HL-60 (cell line): ENCODE results near the gene PHRF1.
A peak's percentile ranks its signal among the peaks of the same experiment; 100 is the strongest.

ENCODE experiments used
- DNase-seq, 2 experiments: peaks; one replicate each; pipeline ENCODE4 v3.0.0-alpha.2; 2010 to 2020; ENCODE audit warnings: low read depth in 1 of 2, low spot score in 1 of 2
- H3K27ac ChIP-seq: fragments of 250-450 bp; sonication (Bioruptor Pico); replicated peaks from 2 replicates; pipeline ENCODE4 v1.5.1; 2020; ENCODE audit warnings: mild to moderate bottlenecking, moderate library complexity
- H3K27me3 ChIP-seq: fragments of 250-450 bp; sonication (Bioruptor Pico); 2 replicates; pipeline ENCODE4 v1.5.1; 2021; ENCODE audit warnings: mild to moderate bottlenecking, moderate library complexity; ENCODE audit not compliant: insufficient read depth, poor library complexity, severe bottlenecking
- H3K4me3 ChIP-seq: replicated peaks from 2 replicates; pipeline ENCODE4 v1.5.1; 2011; ENCODE audit warnings: mild to moderate bottlenecking, control low read depth, low read length; ENCODE audit not compliant: insufficient read depth
- GABPA ChIP-seq: IDR thresholded peaks from 2 replicates; pipeline ENCODE4 v1.6.1; 2012; ENCODE audit warnings: low read depth
- POLR2AphosphoS5 ChIP-seq: IDR thresholded peaks from 2 replicates; pipeline ENCODE4 v1.6.1; 2012; ENCODE audit warnings: low read depth
- SPI1 ChIP-seq: IDR thresholded peaks from 2 replicates; pipeline ENCODE4 v1.6.1; 2012; ENCODE audit warnings: low read depth, mild to moderate bottlenecking, borderline replicate concordance
- TF ChIP-seq, protein P1 (sequence below): IDR thresholded peaks from one replicate; pipeline ENCODE4 v1.5.1; 2011; ENCODE audit warnings: low read length, control low read depth, inconsistent platforms; ENCODE audit not compliant: insufficient read depth
- TF ChIP-seq, protein P2 (sequence below): IDR thresholded peaks from 2 replicates; pipeline ENCODE4 v1.6.1; 2012; ENCODE audit warnings: low read depth; ENCODE audit not compliant: insufficient replicate concordance

Gene PHRF1

DNA sequence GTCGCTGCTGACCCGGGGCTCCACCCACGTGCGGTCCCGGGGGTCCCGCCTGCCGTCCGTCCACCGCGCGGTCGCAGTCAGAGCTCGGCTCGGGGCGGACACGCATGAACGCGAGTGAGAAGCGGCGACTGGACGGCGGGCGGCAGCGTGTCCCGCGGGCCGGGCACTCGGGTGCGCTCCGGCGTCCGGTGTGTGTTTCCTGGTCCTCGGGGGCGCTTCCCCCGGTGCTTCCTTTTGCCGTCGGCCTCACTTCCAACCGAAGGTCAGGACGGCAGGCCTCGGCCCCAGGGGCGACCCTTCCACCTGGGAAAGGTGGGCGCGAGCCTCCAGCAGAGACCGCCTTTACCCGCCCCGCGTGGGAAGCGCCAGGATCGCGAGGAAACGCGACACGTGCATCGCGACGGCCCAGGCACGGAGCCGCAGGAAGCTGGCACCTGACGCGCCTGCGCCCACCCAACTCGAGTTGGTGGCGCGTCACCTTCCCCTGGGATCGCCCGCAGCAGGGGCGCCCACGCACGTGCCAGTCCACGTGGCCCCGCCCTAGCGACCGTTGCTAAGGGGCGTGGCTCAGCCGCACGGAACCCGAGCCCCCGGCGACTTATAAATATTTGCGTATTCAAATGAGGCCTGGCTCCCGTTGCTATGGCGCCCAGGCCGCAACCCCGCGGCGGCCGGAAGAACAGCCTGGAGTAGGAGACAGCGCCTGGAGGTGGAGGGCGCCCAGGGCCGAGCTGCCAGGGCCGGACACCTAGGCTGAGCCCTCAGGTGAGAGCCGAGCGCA, 39.2 kb upstream of the PHRF1 start, which contains the start of gene LRRC56:
TSS of gene LRRC56 (plus strand) at position 687 of the 781 bp plus-strand sequence. CDS start 3,158 bp downstream, outside the sequence.
- Histone ChIP-seq H3K4me3 (peak within 1 kb of the TSS; percentile 12; the same call in 1 of the 2 replicates), H3K27me3 (no peaks in the 10 kb centered on the region), H3K27ac (peak within 1 kb of the TSS; percentile 57)
- peak; percentile 80 to 82 for DNase-seq
- TF ChIP-seq POLR2AphosphoS5 (no peak), SPI1 (no peak), GABPA (no peak)
- TF ChIP-seq, protein P1, sequence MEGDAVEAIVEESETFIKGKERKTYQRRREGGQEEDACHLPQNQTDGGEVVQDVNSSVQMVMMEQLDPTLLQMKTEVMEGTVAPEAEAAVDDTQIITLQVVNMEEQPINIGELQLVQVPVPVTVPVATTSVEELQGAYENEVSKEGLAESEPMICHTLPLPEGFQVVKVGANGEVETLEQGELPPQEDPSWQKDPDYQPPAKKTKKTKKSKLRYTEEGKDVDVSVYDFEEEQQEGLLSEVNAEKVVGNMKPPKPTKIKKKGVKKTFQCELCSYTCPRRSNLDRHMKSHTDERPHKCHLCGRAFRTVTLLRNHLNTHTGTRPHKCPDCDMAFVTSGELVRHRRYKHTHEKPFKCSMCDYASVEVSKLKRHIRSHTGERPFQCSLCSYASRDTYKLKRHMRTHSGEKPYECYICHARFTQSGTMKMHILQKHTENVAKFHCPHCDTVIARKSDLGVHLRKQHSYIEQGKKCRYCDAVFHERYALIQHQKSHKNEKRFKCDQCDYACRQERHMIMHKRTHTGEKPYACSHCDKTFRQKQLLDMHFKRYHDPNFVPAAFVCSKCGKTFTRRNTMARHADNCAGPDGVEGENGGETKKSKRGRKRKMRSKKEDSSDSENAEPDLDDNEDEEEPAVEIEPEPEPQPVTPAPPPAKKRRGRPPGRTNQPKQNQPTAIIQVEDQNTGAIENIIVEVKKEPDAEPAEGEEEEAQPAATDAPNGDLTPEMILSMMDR, result no peak
- TF ChIP-seq, protein P2, sequence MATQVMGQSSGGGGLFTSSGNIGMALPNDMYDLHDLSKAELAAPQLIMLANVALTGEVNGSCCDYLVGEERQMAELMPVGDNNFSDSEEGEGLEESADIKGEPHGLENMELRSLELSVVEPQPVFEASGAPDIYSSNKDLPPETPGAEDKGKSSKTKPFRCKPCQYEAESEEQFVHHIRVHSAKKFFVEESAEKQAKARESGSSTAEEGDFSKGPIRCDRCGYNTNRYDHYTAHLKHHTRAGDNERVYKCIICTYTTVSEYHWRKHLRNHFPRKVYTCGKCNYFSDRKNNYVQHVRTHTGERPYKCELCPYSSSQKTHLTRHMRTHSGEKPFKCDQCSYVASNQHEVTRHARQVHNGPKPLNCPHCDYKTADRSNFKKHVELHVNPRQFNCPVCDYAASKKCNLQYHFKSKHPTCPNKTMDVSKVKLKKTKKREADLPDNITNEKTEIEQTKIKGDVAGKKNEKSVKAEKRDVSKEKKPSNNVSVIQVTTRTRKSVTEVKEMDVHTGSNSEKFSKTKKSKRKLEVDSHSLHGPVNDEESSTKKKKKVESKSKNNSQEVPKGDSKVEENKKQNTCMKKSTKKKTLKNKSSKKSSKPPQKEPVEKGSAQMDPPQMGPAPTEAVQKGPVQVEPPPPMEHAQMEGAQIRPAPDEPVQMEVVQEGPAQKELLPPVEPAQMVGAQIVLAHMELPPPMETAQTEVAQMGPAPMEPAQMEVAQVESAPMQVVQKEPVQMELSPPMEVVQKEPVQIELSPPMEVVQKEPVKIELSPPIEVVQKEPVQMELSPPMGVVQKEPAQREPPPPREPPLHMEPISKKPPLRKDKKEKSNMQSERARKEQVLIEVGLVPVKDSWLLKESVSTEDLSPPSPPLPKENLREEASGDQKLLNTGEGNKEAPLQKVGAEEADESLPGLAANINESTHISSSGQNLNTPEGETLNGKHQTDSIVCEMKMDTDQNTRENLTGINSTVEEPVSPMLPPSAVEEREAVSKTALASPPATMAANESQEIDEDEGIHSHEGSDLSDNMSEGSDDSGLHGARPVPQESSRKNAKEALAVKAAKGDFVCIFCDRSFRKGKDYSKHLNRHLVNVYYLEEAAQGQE, result no peak

DNA sequence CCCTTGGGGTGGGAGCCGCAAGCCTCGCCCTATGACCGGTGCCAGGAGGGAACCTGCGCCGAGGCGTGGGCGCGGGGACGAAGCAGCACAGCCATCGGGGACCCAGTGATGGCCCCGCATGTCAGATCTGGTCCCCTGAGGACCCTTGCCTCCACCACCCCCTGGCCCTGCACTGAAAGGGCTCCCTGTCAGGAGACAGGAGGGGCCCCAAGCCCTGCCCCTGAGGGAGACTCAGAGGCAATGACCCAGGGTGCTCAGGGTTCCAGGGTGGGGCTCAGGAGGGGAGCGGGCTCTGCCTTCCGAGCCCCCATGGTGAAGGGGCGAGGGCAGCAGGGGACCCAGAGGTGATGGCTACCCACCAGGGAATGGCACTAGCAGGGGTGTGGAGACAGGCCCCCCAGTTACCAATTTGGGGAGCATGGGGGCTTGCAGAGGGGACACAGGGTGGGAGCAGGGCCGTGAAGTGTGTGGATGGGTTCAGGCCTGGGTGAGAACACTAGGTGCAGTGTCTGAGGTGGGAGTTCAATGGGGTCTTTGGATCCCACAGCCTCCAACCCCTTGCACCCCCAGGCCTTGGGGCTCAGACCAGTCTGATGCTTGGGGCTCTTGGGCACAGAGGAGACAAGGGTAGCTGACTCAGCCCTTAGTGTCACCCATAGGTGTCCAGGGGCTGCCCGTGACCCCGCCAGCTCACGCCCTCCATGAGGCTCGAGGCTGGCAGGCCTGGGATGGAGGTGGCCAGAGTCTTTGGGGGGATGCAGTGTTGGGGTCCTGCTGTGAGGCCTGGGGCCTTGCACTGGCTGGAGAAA, 38.4 kb upstream of the PHRF1 start:
- peak overlapping the region; percentile 33 for H3K27ac ChIP-seq
- TF ChIP-seq, protein P1, result no peak
- TF ChIP-seq, protein P2, result no peak
- TF ChIP-seq GABPA (no peak), SPI1 (no peak), POLR2AphosphoS5 (no peak)
- H3K27me3 ChIP-seq, result no peaks in the 10 kb centered on the region
- 0 out of 2 replicates have a peak overlapping the region, but pooled peaks have one; percentile 12 for H3K4me3 ChIP-seq
- no peak for DNase-seq

DNA sequence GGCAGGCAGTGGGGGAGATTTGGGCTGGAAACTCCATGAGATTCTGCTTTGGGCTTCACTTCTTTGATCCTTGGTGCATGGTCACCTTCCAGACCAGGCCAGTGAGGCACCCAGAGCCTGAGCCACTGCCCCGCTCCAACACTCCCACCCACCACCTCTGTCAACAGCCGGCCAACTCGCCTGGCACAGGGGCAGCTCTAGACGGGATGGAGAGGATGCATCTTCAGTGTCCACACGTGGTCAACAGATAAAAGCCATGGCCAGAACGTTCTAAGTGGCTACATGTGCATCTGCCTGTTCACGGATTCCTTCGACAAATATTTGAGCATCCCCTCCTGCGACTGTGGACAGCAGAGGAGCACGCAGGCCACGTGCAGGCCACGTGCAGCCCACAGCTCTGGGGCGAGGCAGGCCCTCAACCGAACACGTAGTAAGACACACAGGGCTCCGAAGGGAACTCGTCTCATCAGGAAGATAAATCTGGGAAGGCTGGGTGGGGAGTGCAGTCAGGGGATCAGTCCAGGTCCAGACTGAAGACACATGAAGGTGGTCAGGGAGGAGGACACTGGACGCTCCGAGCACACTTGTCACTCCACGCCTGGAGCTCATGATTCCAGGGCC, 37.7 kb upstream of the PHRF1 start:
- no peak overlapping the region for H3K4me3 ChIP-seq
- TF ChIP-seq POLR2AphosphoS5 (no peak), SPI1 (no peak), GABPA (no peak)
- TF ChIP-seq, protein P1, result no peak
- TF ChIP-seq, protein P2, result no peak
- H3K27ac ChIP-seq, result no peak overlapping the region
- H3K27me3 ChIP-seq, result no peaks in the 10 kb centered on the region
- DNase-seq, result no peak
